ENCODE results near the gene USP48. TPM values are rescaled to one million over a fixed set of nuclear protein-coding genes. Genes with fewer than 3 reads are reported as not detected.
"Not testable (repeated sequence)": the region's sequence is repeated elsewhere in the genome, so short reads cannot be mapped to it uniquely, and the experiment has no call there.

The USP48 gene
- total and polyA plus RNA-seq, 5 experiments from 2014 or later, result 25.8 to 95.5 (median 30.0) TPM

GRCh38 chr1:21700094-21700493 is 82.9 kb downstream of the USP48 start:
- Mint-ChIP-seq H3K4me3 (no peak overlapping the region), H3K27ac (peak overlapping the region in 2 of 10 donors; percentile 27 to 29), H3K4me1 (peaks cover 0 to 5% (median 3%) of the 10 kb centered on the region in 4 donors), H3K27me3 (no peaks in the 10 kb centered on the region), H3K36me3 (peaks cover 6 to 88% (median 29%) of the 10 kb centered on the region in 3 donors), H3K9me3 (no peaks in the 10 kb centered on the region)
- no peak for DNase-seq
- POLR2A ChIA-PET, result no interaction called here
- no peak for ATAC-seq

- Mint-ChIP-seq H3K27ac (no peak overlapping the region), H3K4me3 (no peak overlapping the region), H3K4me1 (peaks cover 0 to 6% (median 5%) of the 10 kb centered on the region in 4 donors), H3K9me3 (no peaks in the 10 kb centered on the region), H3K36me3 (peaks cover 0 to 87% (median 28%) of the 10 kb centered on the region in 3 donors), H3K27me3 (no peaks in the 10 kb centered on the region)
- DNase-seq (no peak), ATAC-seq (no peak)
- POLR2A ChIA-PET, result no interaction called here
Measured at GRCh38 chr1:21696931-21697330, 86.0 kb downstream of the USP48 start.

GRCh38 chr1:21693732-21694131 is 89.2 kb downstream of the USP48 start:
- H3K27ac Mint-ChIP-seq, result peak overlapping the region in 1 of 10 donors; percentile 43

GRCh38 chr1:21691739-21692138 is 91.2 kb downstream of the USP48 start:
- Mint-ChIP-seq H3K4me3 (no peak overlapping the region), H3K9me3 (no peaks in the 10 kb centered on the region), H3K27me3 (no peaks in the 10 kb centered on the region), H3K4me1 (peaks cover 0 to 6% (median 0%) of the 10 kb centered on the region in 4 donors), H3K27ac (peak overlapping the region in 1 of 10 donors; percentile 31), H3K36me3 (peaks cover 5 to 86% (median 33%) of the 10 kb centered on the region in 3 donors)
- POLR2A ChIA-PET, result no interaction called here
- no peak for DNase-seq
- no peak for ATAC-seq

More at GRCh38 chr1:21693732-21694131, 89.2 kb downstream of the USP48 start:
- ATAC-seq, result no peak
- no peak for DNase-seq
- Mint-ChIP-seq H3K36me3 (peaks cover 0 to 86% (median 23%) of the 10 kb centered on the region in 3 donors), H3K4me1 (peaks cover 0 to 6% (median 1%) of the 10 kb centered on the region in 4 donors), H3K4me3 (no peak overlapping the region), H3K9me3 (no peaks in the 10 kb centered on the region), H3K27me3 (no peaks in the 10 kb centered on the region)
- POLR2A ChIA-PET, result no interaction called here

- H3K27me3 Mint-ChIP-seq, result no peaks in the 10 kb centered on the region
- POLR2A ChIA-PET, result no interaction called here
- H3K4me3 Mint-ChIP-seq, result no peak overlapping the region
- no peaks in the 10 kb centered on the region for H3K9me3 Mint-ChIP-seq
- ATAC-seq (no peak), DNase-seq (no peak)
- no peak overlapping the region for H3K27ac Mint-ChIP-seq
- H3K36me3 Mint-ChIP-seq, result peaks cover 5 to 90% (median 40%) of the 10 kb centered on the region in 3 donors
- peaks cover 0 to 4% (median 0%) of the 10 kb centered on the region in 4 donors for H3K4me1 Mint-ChIP-seq
Measured at GRCh38 chr1:21689661-21690372, 93.1 kb downstream of the USP48 start.

- POLR2A ChIA-PET, result interaction anchor here (0.6 kb wide), 1 partner anchor 12 kb away, joined by 3 read pairs; no protein-coding TSS in a partner anchor
- ATAC-seq (no peak), DNase-seq (no peak)
- Mint-ChIP-seq H3K4me1 (no peaks in the 10 kb centered on the region), H3K27me3 (no peaks in the 10 kb centered on the region), H3K27ac (peak overlapping the region in 2 of 10 donors; percentile 6 to 38), H3K4me3 (no peak overlapping the region), H3K9me3 (no peaks in the 10 kb centered on the region), H3K36me3 (peaks cover 5 to 87% (median 34%) of the 10 kb centered on the region in 3 donors)
Measured at GRCh38 chr1:21687081-21687529, 95.8 kb downstream of the USP48 start.

GRCh38 chr1:21685946-21686678 is 96.8 kb downstream of the USP48 start:
- no peak overlapping the region for H3K4me3 Mint-ChIP-seq
- peak overlapping the region in 2 of 10 donors; percentile 26 to 66 for H3K27ac Mint-ChIP-seq
- no peaks in the 10 kb centered on the region for H3K9me3 Mint-ChIP-seq
- no peaks in the 10 kb centered on the region for H3K27me3 Mint-ChIP-seq
- POLR2A ChIA-PET, result no interaction called here
- peaks cover 5 to 88% (median 30%) of the 10 kb centered on the region in 3 donors for H3K36me3 Mint-ChIP-seq
- DNase-seq (no peak), ATAC-seq (no peak)
- H3K4me1 Mint-ChIP-seq, result no peaks in the 10 kb centered on the region

GRCh38 chr1:21681426-21681825 is 101.5 kb downstream of the USP48 start:
- peaks cover 0 to 81% (median 17%) of the 10 kb centered on the region in 3 donors for H3K36me3 Mint-ChIP-seq
- H3K9me3 Mint-ChIP-seq, result no peaks in the 10 kb centered on the region
- no peak overlapping the region for H3K27ac Mint-ChIP-seq
- H3K4me1 Mint-ChIP-seq, result no peaks in the 10 kb centered on the region
- no peaks in the 10 kb centered on the region for H3K27me3 Mint-ChIP-seq
- ATAC-seq (no peak), DNase-seq (no peak)
- POLR2A ChIA-PET, result no interaction called here
- H3K4me3 Mint-ChIP-seq, result no peak overlapping the region

- ATAC-seq, result no peak
- no peaks in the 10 kb centered on the region for H3K27me3 Mint-ChIP-seq
- no peak overlapping the region for H3K4me3 Mint-ChIP-seq
- POLR2A ChIA-PET, result no interaction called here
- DNase-seq, result no peak
- no peaks in the 10 kb centered on the region for H3K4me1 Mint-ChIP-seq
- no peaks in the 10 kb centered on the region for H3K9me3 Mint-ChIP-seq
- H3K27ac Mint-ChIP-seq, result peak overlapping the region in 1 of 10 donors; percentile 43
- peaks cover 0 to 76% (median 12%) of the 10 kb centered on the region in 3 donors for H3K36me3 Mint-ChIP-seq
Measured at GRCh38 chr1:21680918-21681317, 102.0 kb downstream of the USP48 start.

- H3K27me3 Mint-ChIP-seq, result no peaks in the 10 kb centered on the region
- POLR2A ChIA-PET, result no interaction called here
- DNase-seq, result no peak
- H3K4me1 Mint-ChIP-seq, result no peaks in the 10 kb centered on the region
- ATAC-seq, result no peak
- H3K36me3 Mint-ChIP-seq, result peaks cover 0 to 72% (median 12%) of the 10 kb centered on the region in 3 donors
- H3K9me3 Mint-ChIP-seq, result no peaks in the 10 kb centered on the region
- H3K27ac Mint-ChIP-seq, result peak overlapping the region in 1 of 10 donors; percentile 46
- no peak overlapping the region for H3K4me3 Mint-ChIP-seq
Measured at GRCh38 chr1:21680381-21680780, 102.6 kb downstream of the USP48 start.

- Mint-ChIP-seq H3K36me3 (peaks cover 0 to 46% (median 8%) of the 10 kb centered on the region in 3 donors), H3K9me3 (no peaks in the 10 kb centered on the region), H3K27me3 (no peaks in the 10 kb centered on the region), H3K27ac (peak overlapping the region in 1 of 10 donors; percentile 43), H3K4me3 (no peak overlapping the region), H3K4me1 (peaks cover 0 to 3% (median 2%) of the 10 kb centered on the region in 4 donors)
- DNase-seq, result no peak
- POLR2A ChIA-PET, result no interaction called here
- no peak for ATAC-seq
Measured at GRCh38 chr1:21677168-21677567, 105.8 kb downstream of the USP48 start.

- POLR2A ChIA-PET, result no interaction called here
- peaks cover 0 to 3% (median 0%) of the 10 kb centered on the region in 5 donors for H3K27me3 Mint-ChIP-seq
Measured at GRCh38 chr1:21674957-21675356, 108.0 kb downstream of the USP48 start.

GRCh38 chr1:21673853-21674252 is 109.1 kb downstream of the USP48 start:
- not testable (repeated sequence) for H3K27ac Mint-ChIP-seq
- H3K36me3 Mint-ChIP-seq, result peaks cover 0 to 14% (median 5%) of the 10 kb centered on the region in 3 donors

More at GRCh38 chr1:21674957-21675356, 108.0 kb downstream of the USP48 start:
- no peak overlapping the region for H3K4me3 Mint-ChIP-seq
- H3K4me1 Mint-ChIP-seq, result peaks cover 2 to 6% (median 5%) of the 10 kb centered on the region in 4 donors
- ATAC-seq (no peak), DNase-seq (no peak)
- peaks cover 0 to 26% (median 8%) of the 10 kb centered on the region in 3 donors for H3K36me3 Mint-ChIP-seq
- H3K27ac Mint-ChIP-seq, result peak overlapping the region in 1 of 10 donors; percentile 67
- H3K9me3 Mint-ChIP-seq, result no peaks in the 10 kb centered on the region

More at GRCh38 chr1:21673853-21674252, 109.1 kb downstream of the USP48 start:
- H3K9me3 Mint-ChIP-seq, ATAC-seq, H3K27me3 Mint-ChIP-seq, DNase-seq, POLR2A ChIA-PET, H3K4me3 Mint-ChIP-seq, H3K4me1 Mint-ChIP-seq: not testable (repeated sequence)

Data from naive thymus-derived CD8-positive, alpha-beta T cell (primary cell).